Adrenal gland (tissue), 12 donors: ENCODE data around the gene CAPRIN2. TPM values are rescaled to one million over a fixed set of nuclear protein-coding genes. Genes with fewer than 3 reads are reported as not detected.

Source experiments
- DNase-seq, 7 donors: peaks; one replicate each; pipeline ENCODE4 v3.0.0-alpha.2; 2019 to 2020
- H3K27ac ChIP-seq, 5 donors: fragments of 200-600 bp; sonication (generic) in 4 of 5; 1 replicate in 3 of 5; 2 replicates in 2 of 5; pipeline versions ENCODE4 v1.5.1 to v1.8.0; 2016 to 2020; ENCODE audit warnings: mild to moderate bottlenecking in 1 of 5
- H3K27me3 ChIP-seq: fragments of 200-600 bp; 2 replicates; pipeline ENCODE4 v1.8.0; 2021
- H3K36me3 ChIP-seq, 2 donors: fragments of 200-600 bp; replicated peaks in 1 of 2; 1 replicate in 1 of 2; 2 replicates in 1 of 2; pipeline versions ENCODE4 v1.5.1 to v1.8.0; 2018 to 2022
- H3K4me1 ChIP-seq, 2 donors: fragments of 200-600 bp; replicated peaks in 1 of 2; 1 replicate in 1 of 2; 2 replicates in 1 of 2; pipeline versions ENCODE4 v1.5.1 to v1.8.0; 2018 to 2021
- H3K4me3 ChIP-seq, 4 donors: fragments of 200-600 bp; sonication (generic) in 3 of 4; one replicate each; pipeline ENCODE4 v1.5.1; 2016 to 2018
- H3K9me3 ChIP-seq, 3 donors: fragments of 200-600 bp; sonication (generic) in 1 of 3; replicated peaks in 1 of 3; 1 replicate in 2 of 3; 2 replicates in 1 of 3; pipeline versions ENCODE4 v1.5.1 to v1.8.0; 2016 to 2021
- CTCF ChIP-seq, 6 experiments: fragments of 450-650 bp in 4 of 6; fragments of 200-600 bp in 2 of 6; sonication (generic) in 1 of 6; IDR thresholded peaks; 1 replicate in 5 of 6; 2 replicates in 1 of 6; pipeline versions ENCODE4 v1.5.1 to v1.8.0; 2016 to 2021; ENCODE audit warnings: antibody characterized with exemption in 6 of 6, mild to moderate bottlenecking in 2 of 6, moderate library complexity in 1 of 6
- POLR2A ChIP-seq, 2 donors: fragments of 450-650 bp; IDR thresholded peaks; one replicate each; pipeline ENCODE4 v1.6.1; 2017; ENCODE audit warnings: antibody characterized with exemption in 2 of 2, mild to moderate bottlenecking in 2 of 2, moderate library complexity in 1 of 2
- WGBS, 4 donors: extraction: QIAGEN DNeasy Blood & Tissue Kit in 2 of 4; methylation state at CpG; one replicate each; pipeline versions ENCODE4 v1.1.5 to v1.1.7; 2013 to 2017; 5-methylcytosine and 5-hydroxymethylcytosine counted together
- intact Hi-C, 2 donors: fragments of 100-400 bp; cut with DNase I; formaldehyde crosslinking; loops; one replicate each; pipeline versions ENCODE4 v1.14.1 to v1.15.0; 2022 to 2023
- polyA plus RNA-seq, 3 donors: library from polyadenylated mRNA; stranded (reverse); fragments of 200-250 nt in 2 of 3; fragments of 350-450 nt in 1 of 3; fragmentation: Illumina TruSeq in 1 of 3; extraction: RNeasy Lipid Tissue Mini Kit (QIAGEN cat#74804) in 1 of 3; gene quantifications; one replicate each; pipeline ENCODE4 v1.2.3, GENCODE V29; 2013 to 2014
- total RNA-seq, 9 donors: library from RNA; depleted of rRNA in 4 of 9; stranded (reverse); fragments of >200 nt in 4 of 9; fragments of 120-200 nt in 1 of 9; fragmentation: NEBNext Ultra II Directional in 1 of 9; extraction: Animal tissue kit (Norgen Biotek cat#: 25700) in 1 of 9; gene quantifications; one replicate each; pipeline versions ENCODE4 v1.1.0 to v1.2.4, GENCODE V29; 2013 to 2023
- donor health status: healthy with polysubstance abuse.
- donor health status: Bipolar disorder and iron deficiency.
- donor health status: DM: yes; HTN: yes; CAD: no.
- donor health status: DM: no; HTN: no; CAD: no.
- donor health status: DM: no; HTN: no; CAD: no.
- donor health status: DM: yes; HTN: yes; CAD: no.

The CAPRIN2 gene
- total and polyA plus RNA-seq, 12 donors, result 12.1 to 40.4 (median 26.2) TPM

- peaks cover 12 to 27% of the 10 kb centered on the region in 2 donors for H3K4me1 ChIP-seq
- intact Hi-C loops, result no loop called here
- no peaks in the 10 kb centered on the region for H3K27me3 ChIP-seq
- no peak overlapping the region for H3K27ac ChIP-seq
- H3K4me3 ChIP-seq, result no peak overlapping the region
- H3K9me3 ChIP-seq, result no peaks in the 10 kb centered on the region
- WGBS, 4 donors, result 65 to 84% (median 70%) methylated on average over 3 of the region's 3 CpGs
- no peak for DNase-seq
- TF ChIP-seq CTCF (IDR thresholded peaks at IDR 0.05), result no peak
- TF ChIP-seq POLR2A (IDR thresholded peaks at IDR 0.05), result no peak
- H3K36me3 ChIP-seq, result no peaks in the 10 kb centered on the region
These were observed 2.5 kb downstream of the CAPRIN2 start for GRCh38 chr12:30752255-30752654.

- no peak overlapping the region for H3K4me3 ChIP-seq
- no peaks in the 10 kb centered on the region for H3K9me3 ChIP-seq
- no peaks in the 10 kb centered on the region for H3K36me3 ChIP-seq
- TF ChIP-seq CTCF (IDR thresholded peaks at IDR 0.05), result no peak
- no peak for TF ChIP-seq POLR2A (IDR thresholded peaks at IDR 0.05)
- intact Hi-C loops, result no loop called here
- DNase-seq, result no peak
- H3K4me1 ChIP-seq, result peaks cover 7 to 11% of the 10 kb centered on the region in 2 donors
- H3K27ac ChIP-seq, result no peak overlapping the region
- 83 to 92% (median 84%) methylated on average over 2 of the region's 2 CpGs for WGBS, 4 donors
- H3K27me3 ChIP-seq, result no peaks in the 10 kb centered on the region
These were observed 6.6 kb downstream of the CAPRIN2 start for GRCh38 chr12:30748147-30748546.

- H3K4me1 ChIP-seq, result peaks cover 6 to 7% of the 10 kb centered on the region in 2 donors
- H3K9me3 ChIP-seq, result no peaks in the 10 kb centered on the region
- H3K27ac ChIP-seq, result no peak overlapping the region
- H3K27me3 ChIP-seq, result no peaks in the 10 kb centered on the region
- DNase-seq, result no peak
- H3K4me3 ChIP-seq, result no peak overlapping the region
- TF ChIP-seq CTCF (IDR thresholded peaks at IDR 0.05) (no peak), POLR2A (IDR thresholded peaks at IDR 0.05) (no peak)
- intact Hi-C loops, result no loop called here
- no peaks in the 10 kb centered on the region for H3K36me3 ChIP-seq
- WGBS, 4 donors, result 90 to 93% (median 91%) methylated on average over 4 of the region's 4 CpGs
These were observed 8.6 kb downstream of the CAPRIN2 start for GRCh38 chr12:30746190-30746589.

- WGBS, 4 donors, result 95 to 96% (median 96%) methylated on average over 2 of the region's 2 CpGs
- Histone ChIP-seq H3K36me3 (no peaks in the 10 kb centered on the region), H3K4me1 (no peaks in the 10 kb centered on the region), H3K27ac (no peak overlapping the region), H3K4me3 (no peak overlapping the region), H3K9me3 (no peaks in the 10 kb centered on the region), H3K27me3 (no peaks in the 10 kb centered on the region)
- no peak for DNase-seq
- intact Hi-C loops, result no loop called here
- TF ChIP-seq CTCF (IDR thresholded peaks at IDR 0.05) (no peak), POLR2A (IDR thresholded peaks at IDR 0.05) (no peak)
These were observed 10.4 kb downstream of the CAPRIN2 start for GRCh38 chr12:30744321-30744720.
